HG02943 (cell line): ENCODE results near the gene MALRD1.
"Not testable (repeated sequence)": the region's sequence is repeated elsewhere in the genome, so short reads cannot be mapped to it uniquely, and the experiment has no call there.

Experiments used
- ATAC-seq: cut with Tn5 transposase; IDR thresholded peaks from one replicate; pipeline ENCODE4 v1.9.1; 2021; ENCODE audit warnings: mild to moderate bottlenecking, low read depth, moderate library complexity; ENCODE audit not compliant: unreplicated experiment

The MALRD1 gene

DNA sequence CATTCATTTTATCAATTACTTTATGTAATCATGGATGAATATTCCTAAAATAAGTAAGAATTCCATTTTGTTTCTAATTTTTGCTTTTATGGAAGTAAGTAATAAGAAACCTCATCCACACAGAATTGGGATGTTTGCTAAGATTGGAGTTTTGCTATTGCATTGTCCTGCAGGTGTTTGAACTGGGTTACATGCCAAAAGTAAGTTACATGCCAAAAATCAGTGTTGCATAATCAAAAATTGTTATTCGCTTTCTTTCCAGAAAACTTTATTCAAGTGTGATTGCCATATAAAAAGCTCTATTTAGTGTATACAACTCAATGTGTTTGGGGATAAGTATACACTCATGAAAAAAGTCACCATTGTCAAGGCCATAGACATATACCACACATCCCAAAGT lies 420.9 kb downstream of the MALRD1 start:
- ATAC-seq, result no peak

GRCh38 chr10:19479854-19480253 lies 431.3 kb downstream of the MALRD1 start:
- no peak for ATAC-seq

- no peak for ATAC-seq
Measured at GRCh38 chr10:19480353-19480752, 431.8 kb downstream of the MALRD1 start.

GRCh38 chr10:19483421-19483820 lies 434.8 kb downstream of the MALRD1 start:
- no peak for ATAC-seq

- no peak for ATAC-seq
Measured at GRCh38 chr10:19488592-19489280, 440.1 kb downstream of the MALRD1 start.

DNA sequence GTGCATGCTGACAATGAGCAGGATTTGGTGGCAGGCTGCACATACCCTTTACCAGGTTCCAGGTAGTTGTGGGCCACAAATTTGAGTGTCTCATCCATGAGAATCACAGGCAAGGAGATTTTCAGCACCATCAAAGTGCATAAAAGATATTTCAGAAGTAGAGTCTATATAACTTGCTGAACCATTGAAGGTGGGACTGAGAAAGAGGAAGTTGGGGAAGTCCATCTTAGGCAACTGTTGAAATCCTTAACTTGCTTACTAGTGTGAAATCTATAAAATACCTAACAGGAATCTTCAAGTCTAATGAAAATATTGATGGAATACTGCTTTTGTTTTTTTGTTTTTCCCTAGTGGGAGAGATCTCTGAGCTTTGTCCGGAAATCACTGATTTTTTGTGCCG lies 442.6 kb downstream of the MALRD1 start:
- ATAC-seq, result no peak

DNA sequence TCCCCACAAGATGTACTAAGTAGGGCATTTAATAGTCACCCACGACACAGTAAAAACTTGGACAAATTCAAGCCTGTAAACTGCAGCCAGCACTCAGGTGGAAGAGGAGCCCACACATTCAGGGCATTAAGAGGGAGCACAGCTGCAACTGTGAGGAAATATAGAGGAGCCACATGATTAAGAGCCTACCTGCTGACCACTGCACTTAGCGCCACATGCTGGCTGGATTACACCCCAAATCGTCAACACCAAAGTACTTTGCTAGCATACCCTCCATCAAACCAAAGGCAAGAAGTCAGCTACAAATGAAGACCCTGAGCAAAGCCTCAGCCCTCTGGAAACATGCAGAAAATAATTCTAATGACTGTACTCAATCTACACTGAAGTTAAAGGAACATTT lies 445.3 kb downstream of the MALRD1 start:
- no peak for ATAC-seq

DNA sequence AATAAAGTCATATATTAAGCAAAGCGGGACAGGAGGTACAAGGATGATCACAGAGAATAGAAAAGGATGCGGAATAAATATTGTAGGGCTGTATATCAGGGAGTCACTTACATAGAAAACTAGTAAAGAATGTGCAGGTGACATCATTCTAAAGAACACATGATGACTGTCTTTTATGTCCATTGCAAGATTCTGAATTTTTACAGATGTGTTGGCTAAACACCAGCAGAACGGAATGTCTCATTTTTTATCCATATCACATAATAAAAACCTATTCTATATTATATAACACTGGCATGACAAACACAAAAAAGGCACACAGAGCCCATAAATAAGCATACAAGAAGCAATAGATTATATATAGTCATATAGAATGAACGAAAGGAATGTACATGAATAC lies 448.4 kb downstream of the MALRD1 start:
- no peak for ATAC-seq

GRCh38 chr10:19498393-19499290 lies 450.0 kb downstream of the MALRD1 start:
- no peak for ATAC-seq

GRCh38 chr10:19499291-19499770 lies 450.7 kb downstream of the MALRD1 start:
- no peak for ATAC-seq

DNA sequence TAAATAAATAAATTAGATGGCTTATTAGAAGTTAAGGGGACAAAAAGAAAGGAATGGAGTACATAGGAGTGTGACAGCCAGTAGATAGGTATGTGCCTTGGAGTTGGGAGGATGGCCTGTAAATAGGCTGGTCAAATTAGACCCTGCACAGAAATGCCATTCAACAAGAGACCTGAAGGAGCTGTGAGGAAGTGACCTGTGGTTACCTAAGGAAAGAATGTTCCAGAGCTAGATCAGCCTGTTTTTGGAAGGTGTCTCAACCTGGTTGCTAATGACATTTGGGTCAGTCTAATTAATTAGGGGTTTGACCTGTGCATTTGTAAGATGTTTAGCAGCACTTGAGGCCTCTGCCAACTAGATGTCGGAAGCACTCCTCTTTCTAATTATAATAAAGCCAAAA lies 452.4 kb downstream of the MALRD1 start:
- ATAC-seq, result no peak

DNA sequence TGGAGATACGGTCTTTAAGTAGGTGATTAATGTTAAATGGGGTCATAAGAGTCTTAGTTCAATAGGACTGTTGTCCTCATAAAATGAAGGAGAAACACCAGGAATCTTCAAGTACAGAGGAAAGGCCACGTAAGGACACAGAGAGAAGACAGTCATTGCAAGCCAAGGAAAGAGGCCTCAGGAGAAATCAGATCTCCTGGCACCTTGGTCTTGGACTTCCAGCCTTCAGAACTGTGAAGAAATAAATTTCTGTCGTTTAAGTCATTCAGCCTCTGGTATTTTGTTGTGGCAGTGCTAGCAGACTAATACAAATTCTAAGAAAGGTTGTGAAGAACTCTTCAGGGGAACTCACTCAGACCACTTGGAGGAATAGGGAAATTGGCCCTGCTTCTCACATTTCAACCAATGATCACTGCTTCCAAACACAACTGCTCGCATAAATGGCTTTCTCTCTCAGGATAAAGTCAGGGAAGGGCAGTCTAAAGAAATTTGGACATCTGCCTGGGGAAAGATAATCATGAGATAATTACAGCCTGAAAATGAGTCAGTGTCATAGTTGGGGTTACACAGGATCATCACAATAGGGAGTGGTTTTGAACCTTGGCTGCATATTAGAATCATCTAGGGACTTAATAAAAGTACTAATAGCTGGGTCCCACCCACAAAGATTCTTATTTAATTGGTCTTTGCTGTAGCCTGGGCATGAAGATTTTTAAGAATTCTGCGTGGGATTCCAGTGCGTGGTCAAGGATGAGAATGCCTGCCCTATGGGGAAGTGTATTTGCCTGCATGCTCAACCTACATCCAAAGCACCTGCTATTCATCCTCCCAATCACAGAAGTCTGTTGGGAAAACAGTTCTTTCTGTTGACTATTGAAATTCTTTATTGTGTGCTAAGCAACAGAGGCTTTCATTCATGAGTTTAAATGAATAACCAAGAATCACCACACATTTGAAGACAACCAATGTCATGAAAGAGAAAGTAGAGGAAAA lies 457.0 kb downstream of the MALRD1 start:
- ATAC-seq, result no peak

DNA sequence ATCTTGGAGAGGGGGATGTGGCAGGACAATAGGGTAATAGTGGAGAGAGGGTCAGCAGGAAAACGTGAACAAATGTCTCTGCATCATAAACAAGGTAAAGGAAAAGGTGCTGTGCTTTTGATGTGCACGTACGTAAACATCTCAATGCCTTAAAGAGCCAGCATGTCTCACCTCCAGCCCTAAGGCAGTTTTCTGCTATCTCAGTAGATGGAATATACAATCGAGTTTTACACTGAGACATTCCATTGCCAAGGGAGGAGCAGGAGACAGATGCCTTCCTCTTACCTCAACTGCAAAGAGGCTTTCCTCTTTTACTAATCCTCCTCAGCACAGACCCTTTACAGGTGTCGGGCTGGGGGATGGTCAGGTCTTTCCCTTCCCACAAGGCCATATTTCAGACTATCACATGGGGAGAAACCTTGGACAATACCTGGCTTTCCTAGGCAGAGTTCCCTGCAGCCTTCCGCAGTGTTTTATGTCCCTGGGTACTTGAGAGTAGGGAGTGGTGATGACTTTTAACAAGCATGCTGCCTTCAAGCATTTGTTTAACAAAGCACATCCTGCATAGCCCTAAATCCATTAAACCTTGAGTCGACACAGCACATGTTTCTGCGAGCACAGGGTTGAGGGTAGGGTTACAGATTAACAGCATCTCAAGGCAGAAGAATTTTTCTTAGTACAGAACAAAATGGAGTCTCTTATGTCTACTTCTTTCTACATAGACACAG lies 461.6 kb downstream of the MALRD1 start:
- ATAC-seq, result not testable (repeated sequence)

GRCh38 chr10:19518109-19518508 lies 469.5 kb downstream of the MALRD1 start:
- ATAC-seq, result no peak

GRCh38 chr10:19518632-19519031 lies 470.0 kb downstream of the MALRD1 start:
- ATAC-seq, result no peak

GRCh38 chr10:19531324-19531723 lies 482.7 kb downstream of the MALRD1 start:
- ATAC-seq, result no peak

GRCh38 chr10:19532411-19532810 lies 483.8 kb downstream of the MALRD1 start:
- no peak for ATAC-seq

GRCh38 chr10:19541299-19541698 lies 492.7 kb downstream of the MALRD1 start:
- no peak for ATAC-seq

GRCh38 chr10:19546224-19546623 lies 497.6 kb downstream of the MALRD1 start:
- ATAC-seq, result no peak

DNA sequence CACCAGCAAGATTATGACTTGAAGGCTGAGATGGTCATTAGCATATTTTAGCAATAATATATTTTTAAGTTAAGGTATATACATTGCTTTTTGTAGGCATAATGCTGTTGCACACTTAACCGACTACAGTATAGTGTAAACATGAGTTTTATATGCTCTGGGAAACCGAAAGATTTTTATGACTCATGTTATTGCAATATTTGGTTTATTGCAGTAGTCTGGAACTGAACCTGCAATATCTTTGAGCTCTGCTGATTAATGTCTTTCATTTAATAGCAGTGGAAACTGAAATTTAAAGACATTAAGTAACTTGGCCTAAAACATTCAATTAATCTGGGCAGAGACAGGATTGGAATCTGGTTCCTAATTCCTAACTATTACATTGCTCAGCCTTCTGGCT lies 500.9 kb downstream of the MALRD1 start:
- no peak for ATAC-seq
